Measurements from ENCODE around the gene CUL7. TPM values are rescaled to one million over a fixed set of nuclear protein-coding genes. Genes with fewer than 3 reads are reported as not detected.

CUL7 gene
- total RNA-seq, 1 experiment from 2014 or later = 34.1 TPM

DNA sequence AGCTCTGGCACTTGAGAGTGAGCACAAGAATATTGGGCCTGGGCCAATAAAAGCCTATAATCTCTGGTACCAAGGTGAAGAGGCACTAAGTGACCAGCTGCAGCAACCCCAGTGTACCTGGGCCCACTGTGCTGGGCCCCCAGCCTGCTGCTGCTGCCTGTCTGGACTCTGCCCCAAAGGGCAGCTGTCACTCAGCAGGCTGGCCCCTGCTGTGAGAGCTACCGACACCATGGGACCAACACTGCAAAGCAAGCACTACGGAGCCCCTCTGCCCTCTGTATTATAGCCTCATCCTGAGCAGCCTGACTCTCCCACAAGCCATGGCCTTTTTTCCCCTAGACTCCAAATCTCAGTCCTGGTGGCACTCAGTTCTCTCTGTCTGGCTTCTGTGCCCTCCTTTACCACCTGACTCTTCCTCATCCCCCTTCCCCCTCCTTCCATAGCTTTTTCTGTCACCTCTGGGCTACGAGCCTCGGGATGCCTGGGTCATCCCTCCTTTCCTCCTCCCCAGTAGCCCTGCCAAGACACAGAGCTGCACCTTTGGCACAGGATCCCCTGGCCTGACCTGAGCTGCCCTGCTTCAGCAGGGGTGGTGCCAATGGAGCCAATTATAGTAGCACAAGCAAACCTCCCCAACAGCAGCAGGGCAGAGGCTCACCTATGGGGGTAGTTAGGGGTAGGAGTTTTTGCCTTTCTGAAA lies 18.0 kb downstream of the CUL7 start:
- no peak for DNase-seq (ENCODE audit: low read depth, low spot score)

More for the DNA sequence above, 18.0 kb downstream of the CUL7 start:
- ChIA-PET CTCF (no interaction called here), RAD21 (ENCODE audit: low non-redundant PET in 1 of 2, low total read pairs in 2 of 2, uncharacterized antibody in 2 of 2, unreplicated experiment in 2 of 2) (no interaction called here), POLR2A (interaction anchor here (1.2 kb wide), 1 partner anchor 15 kb away, joined by 4 read pairs; the partner anchor contains the start of gene RRP36)
- no peaks in the 10 kb centered on the region for H3K4me1 ChIP-seq (ENCODE audit: control insufficient read depth in 1 of 2, insufficient read depth in 2 of 2, low read length in 2 of 2)
- no peak overlapping the region for H3K4me2 ChIP-seq (ENCODE audit: low read length)
- intact Hi-C loops (cut with micrococcal nuclease) = no loop called here
- H3K27ac ChIP-seq (ENCODE audit: low read depth, low read length) = no peak overlapping the region
- ATAC-seq = no peak
- TF ChIP-seq ZNF274 (IDR thresholded peaks at IDR 0.05; ENCODE audit: low read depth, low read length) (no peak), JUND (IDR thresholded peaks at IDR 0.05) (no peak), CTCF (IDR thresholded peaks at IDR 0.05 in 2 of 3, conservative IDR thresholded peaks at IDR 0.05 in 1 of 3; ENCODE audit: borderline replicate concordance in 1 of 3, insufficient read depth in 1 of 3, low read depth in 2 of 3, low read length in 2 of 3) (no peak), EGR1 (IDR thresholded peaks at IDR 0.05; ENCODE audit: low read depth) (no peak), SIN3A (IDR thresholded peaks at IDR 0.05; ENCODE audit: low read depth) (no peak), SP1 (IDR thresholded peaks at IDR 0.05; ENCODE audit: low read depth) (no peak), YY1 (IDR thresholded peaks at IDR 0.05; ENCODE audit: extremely low read depth, insufficient replicate concordance, low read depth, low read length) (no peak)
- H3K79me2 ChIP-seq (ENCODE audit: insufficient read depth, low read length) = no peaks in the 10 kb centered on the region
- no peaks in the 10 kb centered on the region for H4K20me1 ChIP-seq (ENCODE audit: insufficient read depth)
- BruUV-seq (replicated peaks) = no TSS peak
- no peak overlapping the region for H3K4me3 ChIP-seq (replicated peaks in 1 of 2; ENCODE audit: low read depth in 1 of 2, low read length in 2 of 2)
- H3K9ac ChIP-seq (ENCODE audit: low read length) = no peak overlapping the region
- no peaks in the 10 kb centered on the region for H3K9me3 ChIP-seq (ENCODE audit: control insufficient read depth in 1 of 2, insufficient read depth in 1 of 2, low read depth in 1 of 2, low read length in 2 of 2)
- no peak overlapping the region for H2AFZ ChIP-seq (ENCODE audit: low read depth, low read length, poor library complexity, severe bottlenecking)
- H3K27me3 ChIP-seq (ENCODE audit: insufficient read depth, low read length) = no peaks in the 10 kb centered on the region
- peaks cover 9 to 15% of the 10 kb centered on the region in 2 experiments for H3K36me3 ChIP-seq (ENCODE audit: control insufficient read depth in 1 of 2, insufficient read depth in 2 of 2, low read length in 2 of 2)
- H3K9me2 ChIP-seq (ENCODE audit: insufficient read depth) = no peaks in the 10 kb centered on the region

Measured in HCT116 (cell line).